Bronchial epithelial cell (primary cell): ENCODE measurements around the gene EPS8L2. TPM values are rescaled to one million over a fixed set of nuclear protein-coding genes. Genes with fewer than 3 reads are reported as not detected.

ENCODE experiments used
- DNase-seq: peaks from one replicate; pipeline ENCODE4 v3.0.0-alpha.2; 2010; ENCODE audit warnings: low read depth
- FAIRE-seq: peaks from 2 replicates; lab custom pipeline; 2011; peaks lifted over from hg19 to GRCh38; lab: Jason Lieb, UNC
- H3K27me3 ChIP-seq: 2 replicates; pipeline ENCODE4 v1.5.1; 2011; ENCODE audit warnings: low read length; ENCODE audit not compliant: control insufficient read depth, insufficient read depth
- H3K36me3 ChIP-seq: 2 replicates; pipeline ENCODE4 v1.5.1; 2011; ENCODE audit warnings: low read length; ENCODE audit not compliant: control insufficient read depth, insufficient read depth
- H3K4me3 ChIP-seq: 2 replicates; pipeline ENCODE4 v1.5.1; 2011; ENCODE audit warnings: mild to moderate bottlenecking, low read depth, low read length, control low read depth
- total RNA-seq: library from RNA; depleted of rRNA; stranded (reverse); fragments of >200 nt; gene quantifications from 2 replicates; pipeline ENCODE4 v1.2.1, GENCODE V29; 2014
- TF ChIP-seq, protein P1 (sequence below): IDR thresholded peaks from 2 replicates; pipeline ENCODE4 v1.5.1; 2011; ENCODE audit warnings: mild to moderate bottlenecking, moderate library complexity, low read length, control low read depth, inconsistent platforms; ENCODE audit not compliant: insufficient read depth, severe bottlenecking

EPS8L2 gene
- total RNA-seq, 1 donor from 2014 or later: 105 TPM

DNA sequence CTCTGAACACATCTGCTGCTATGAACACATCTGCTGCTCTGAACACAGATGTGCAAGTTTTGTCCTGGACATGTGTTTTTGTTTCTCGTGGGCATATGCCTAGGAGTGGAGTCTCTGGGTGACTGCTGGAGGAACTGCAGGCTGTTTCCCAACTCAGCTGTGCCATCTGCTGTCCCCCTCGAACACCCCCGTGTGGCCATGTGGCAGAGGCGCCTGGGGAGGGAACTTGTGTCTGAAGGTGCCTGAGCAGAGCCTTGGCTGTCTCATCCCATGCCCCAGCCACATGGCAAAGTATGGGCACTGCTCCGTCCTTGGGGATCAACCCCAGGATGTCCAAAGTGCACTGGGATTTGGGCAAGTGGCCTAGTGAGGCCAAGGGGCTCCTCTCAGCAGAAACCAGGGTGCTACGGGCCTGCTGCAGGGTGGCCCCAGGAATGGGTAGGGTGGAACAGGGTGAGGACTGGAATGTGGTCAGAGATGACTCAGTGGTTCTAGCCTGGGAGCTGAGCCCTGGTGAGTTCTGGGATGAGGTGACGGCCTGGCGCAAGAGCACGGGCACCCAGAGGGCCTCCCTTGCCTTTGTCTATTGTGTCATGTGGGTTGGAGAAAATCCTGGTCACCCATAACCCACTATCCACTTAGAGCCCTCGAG is 56.5 kb downstream of the EPS8L2 start:
- DNase-seq (peak; percentile 85), FAIRE-seq (peak; percentile 50)
- Histone ChIP-seq H3K27me3 (no peaks in the 10 kb centered on the region), H3K36me3 (peaks cover 43% of the 10 kb centered on the region), H3K4me3 (no peak overlapping the region)
- TF ChIP-seq, protein P1, sequence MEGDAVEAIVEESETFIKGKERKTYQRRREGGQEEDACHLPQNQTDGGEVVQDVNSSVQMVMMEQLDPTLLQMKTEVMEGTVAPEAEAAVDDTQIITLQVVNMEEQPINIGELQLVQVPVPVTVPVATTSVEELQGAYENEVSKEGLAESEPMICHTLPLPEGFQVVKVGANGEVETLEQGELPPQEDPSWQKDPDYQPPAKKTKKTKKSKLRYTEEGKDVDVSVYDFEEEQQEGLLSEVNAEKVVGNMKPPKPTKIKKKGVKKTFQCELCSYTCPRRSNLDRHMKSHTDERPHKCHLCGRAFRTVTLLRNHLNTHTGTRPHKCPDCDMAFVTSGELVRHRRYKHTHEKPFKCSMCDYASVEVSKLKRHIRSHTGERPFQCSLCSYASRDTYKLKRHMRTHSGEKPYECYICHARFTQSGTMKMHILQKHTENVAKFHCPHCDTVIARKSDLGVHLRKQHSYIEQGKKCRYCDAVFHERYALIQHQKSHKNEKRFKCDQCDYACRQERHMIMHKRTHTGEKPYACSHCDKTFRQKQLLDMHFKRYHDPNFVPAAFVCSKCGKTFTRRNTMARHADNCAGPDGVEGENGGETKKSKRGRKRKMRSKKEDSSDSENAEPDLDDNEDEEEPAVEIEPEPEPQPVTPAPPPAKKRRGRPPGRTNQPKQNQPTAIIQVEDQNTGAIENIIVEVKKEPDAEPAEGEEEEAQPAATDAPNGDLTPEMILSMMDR: peak; percentile 64

DNA sequence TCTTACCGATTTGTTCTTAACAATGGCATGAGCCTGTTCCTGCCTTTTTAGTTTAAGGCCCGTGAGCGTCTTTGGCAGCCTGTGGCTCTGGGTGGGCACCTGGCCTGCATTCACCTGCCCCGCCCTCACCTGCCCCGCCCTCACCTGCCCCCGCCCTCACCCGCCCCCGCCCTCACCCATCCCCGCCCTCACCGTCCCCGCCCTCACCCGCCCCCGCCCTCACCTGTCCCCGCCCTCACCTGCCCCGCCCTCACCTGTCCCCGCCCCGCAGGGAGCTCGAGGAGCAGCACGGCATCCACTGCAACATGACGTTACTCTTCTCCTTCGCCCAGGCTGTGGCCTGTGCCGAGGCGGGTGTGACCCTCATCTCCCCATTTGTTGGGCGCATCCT is 57.0 kb downstream of the EPS8L2 start:
- peak; percentile 46 for DNase-seq
- TF ChIP-seq, protein P1: no peak

DNA sequence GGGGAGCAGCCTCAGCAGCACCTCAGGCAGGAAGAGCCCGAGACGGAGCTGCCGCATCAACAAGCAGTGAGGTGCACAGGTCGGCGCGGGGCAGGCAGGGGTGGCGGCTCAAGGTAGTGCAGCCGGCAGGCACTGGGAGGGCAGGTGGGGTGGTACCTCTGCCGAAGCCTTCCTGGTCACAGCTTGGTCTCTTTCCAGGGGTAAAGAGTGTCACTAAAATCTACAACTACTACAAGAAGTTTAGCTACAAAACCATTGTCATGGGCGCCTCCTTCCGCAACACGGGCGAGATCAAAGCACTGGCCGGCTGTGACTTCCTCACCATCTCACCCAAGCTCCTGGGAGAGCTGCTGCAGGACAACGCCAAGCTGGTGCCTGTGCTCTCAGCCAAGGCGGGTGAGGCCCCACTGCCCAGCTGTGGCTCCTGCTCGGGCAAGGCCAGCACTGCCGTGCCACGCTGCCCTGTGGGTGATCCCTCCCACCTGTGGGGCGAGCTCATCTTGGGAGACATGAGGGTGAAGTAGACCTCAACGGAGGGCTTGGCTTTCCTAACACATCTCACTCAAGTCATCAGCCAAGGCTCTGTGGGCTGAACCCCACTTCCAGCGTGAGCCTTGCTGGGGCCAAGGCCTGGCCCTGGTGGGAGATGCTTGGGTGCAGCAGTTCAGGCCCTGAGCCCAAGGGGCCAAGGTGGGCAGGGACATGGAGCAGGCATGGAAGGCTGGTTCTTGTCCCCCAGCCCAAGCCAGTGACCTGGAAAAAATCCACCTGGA is 57.7 kb downstream of the EPS8L2 start:
- H3K4me3 ChIP-seq: no peak overlapping the region

More for the DNA sequence above, 57.0 kb downstream of the EPS8L2 start:
- FAIRE-seq: no peak
- peaks cover 40% of the 10 kb centered on the region for H3K36me3 ChIP-seq
- H3K27me3 ChIP-seq: no peaks in the 10 kb centered on the region
- H3K4me3 ChIP-seq: no peak overlapping the region

DNA sequence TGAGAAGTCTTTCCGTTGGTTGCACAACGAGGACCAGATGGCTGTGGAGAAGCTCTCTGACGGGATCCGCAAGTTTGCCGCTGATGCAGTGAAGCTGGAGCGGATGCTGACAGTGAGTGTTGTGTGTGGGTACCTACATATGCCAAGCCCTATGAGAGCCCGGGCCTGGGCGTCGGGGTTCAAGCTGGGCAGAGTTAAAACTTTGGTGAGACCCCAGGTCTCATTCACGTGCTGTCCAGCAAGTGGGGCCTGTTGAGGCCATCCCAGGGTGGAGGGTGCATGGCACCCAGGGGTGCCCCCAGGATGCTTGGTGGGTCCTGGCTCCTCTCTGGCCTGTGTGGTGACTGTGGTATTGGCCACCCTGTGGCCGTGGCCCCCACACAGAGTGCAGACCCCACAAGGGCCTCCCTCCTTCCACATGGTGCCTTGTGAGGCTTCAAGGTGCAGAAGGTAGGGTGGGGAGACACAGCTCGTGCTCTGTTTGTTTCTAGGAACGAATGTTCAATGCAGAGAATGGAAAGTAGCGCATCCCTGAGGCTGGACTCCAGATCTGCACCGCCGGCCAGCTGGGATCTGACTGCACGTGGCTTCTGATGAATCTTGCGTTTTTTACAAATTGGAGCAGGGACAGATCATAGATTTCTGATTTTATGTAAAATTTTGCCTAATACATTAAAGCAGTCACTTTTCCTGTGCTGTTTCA is 58.4 kb downstream of the EPS8L2 start:
- Histone ChIP-seq H3K36me3 (peaks cover 36% of the 10 kb centered on the region), H3K4me3 (no peak overlapping the region), H3K27me3 (no peaks in the 10 kb centered on the region)
- FAIRE-seq (no peak), DNase-seq (no peak)
- TF ChIP-seq, protein P1: no peak

More for the DNA sequence above, 57.7 kb downstream of the EPS8L2 start:
- H3K36me3 ChIP-seq: peaks cover 39% of the 10 kb centered on the region
- DNase-seq (no peak), FAIRE-seq (no peak)
- no peaks in the 10 kb centered on the region for H3K27me3 ChIP-seq
- TF ChIP-seq, protein P1: no peak

DNA sequence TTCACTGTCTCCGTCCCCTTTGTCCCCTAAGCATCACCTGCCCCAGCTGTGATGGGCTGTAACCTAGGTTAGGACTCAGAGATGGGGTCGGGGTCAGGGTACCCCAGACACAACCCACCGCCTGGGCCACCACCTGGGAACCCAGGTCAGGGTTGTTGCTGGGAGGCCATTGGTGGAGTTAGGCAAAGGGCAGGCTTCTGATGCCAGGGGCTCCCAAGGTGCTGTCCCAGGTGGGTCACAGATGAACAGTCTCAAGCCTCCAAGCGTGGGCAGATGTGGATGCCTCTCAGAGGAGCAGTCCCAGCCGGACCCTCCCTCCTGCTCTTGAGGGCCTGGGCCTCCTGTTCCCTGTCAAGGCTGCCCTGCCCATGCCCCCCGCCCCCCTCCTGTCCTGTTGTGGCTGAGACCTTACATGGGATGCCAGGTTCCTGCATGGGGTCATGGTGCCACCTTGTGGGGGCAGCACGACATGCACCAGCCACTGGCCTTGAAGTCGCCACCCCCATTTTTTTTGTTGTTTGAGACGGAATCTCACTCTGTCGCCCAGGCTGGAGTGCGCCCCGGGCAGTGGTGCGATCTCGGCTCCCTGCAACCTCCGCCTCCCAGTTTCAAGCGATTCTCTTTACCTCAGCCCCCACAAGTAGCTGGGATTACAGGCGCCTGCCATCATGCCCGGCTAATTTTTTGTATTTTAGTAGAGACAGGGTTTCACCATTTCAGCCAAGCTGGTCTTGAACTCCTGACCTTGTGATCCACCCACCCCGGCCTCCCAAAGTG is 59.2 kb downstream of the EPS8L2 start:
- Histone ChIP-seq H3K27me3 (no peaks in the 10 kb centered on the region), H3K4me3 (no peak overlapping the region), H3K36me3 (peaks cover 35% of the 10 kb centered on the region)
- TF ChIP-seq, protein P1: peak; percentile 66
- DNase-seq (peak; percentile 48), FAIRE-seq (no peak)
